H1 (cell line): Measurements from ENCODE around the gene GCH1. TPM values are rescaled to one million over a fixed set of nuclear protein-coding genes. Genes with fewer than 3 reads are reported as not detected.

Experiments used
- CTCF ChIA-PET: fragments of 300-600 bp; sonication (Branson Sonifier 250); formaldehyde crosslinking; loops from one replicate; lab custom pipeline; 2021; ENCODE audit not compliant: partially characterized antibody; lab: Charles Lee
- POLR2A ChIA-PET: fragments of 300-600 bp; sonication (Branson Sonifier 250); formaldehyde crosslinking; loops from one replicate; lab custom pipeline; 2021; ENCODE audit warnings: inconsistent platforms; ENCODE audit not compliant: partially characterized antibody; lab: Charles Lee
- DNase-seq, 2 experiments: peaks; one replicate each; pipeline versions ENCODE4 v3.0.0 to v3.0.0-alpha.2; 2010 to 2022; ENCODE audit warnings: low spot score in 2 of 2, low read depth in 1 of 2, mixed read lengths in 1 of 2
- FAIRE-seq: peaks from 2 replicates; lab custom pipeline; 2011; peaks lifted over from hg19 to GRCh38; lab: Jason Lieb, UNC
- H2AFZ ChIP-seq: 2 replicates; pipeline ENCODE4 v1.8.1; 2012; ENCODE audit warnings: low read length, inconsistent platforms
- H2AK5ac ChIP-seq: 2 replicates; pipeline ENCODE4 v1.6.1; 2013; ENCODE audit warnings: low read depth, low read length
- H2BK120ac ChIP-seq: replicated peaks from 2 replicates; pipeline ENCODE3; 2013; ENCODE audit warnings: low read depth, low read length, inconsistent platforms
- H2BK12ac ChIP-seq: 2 replicates; pipeline ENCODE4 v1.6.1; 2013; ENCODE audit warnings: low read depth, low read length
- H2BK15ac ChIP-seq: 2 replicates; pipeline ENCODE4 v1.6.1; 2013; ENCODE audit warnings: low read length
- H2BK20ac ChIP-seq: 2 replicates; pipeline ENCODE4 v1.6.1; 2013; ENCODE audit warnings: low read length
- H2BK5ac ChIP-seq: 2 replicates; pipeline ENCODE4 v1.6.1; 2013; ENCODE audit warnings: low read depth, low read length
- H3K14ac ChIP-seq: 2 replicates; pipeline ENCODE4 v1.6.1; 2013; ENCODE audit warnings: inconsistent platforms; ENCODE audit not compliant: insufficient read length
- H3K18ac ChIP-seq: 2 replicates; pipeline ENCODE4 v1.6.1; 2013; ENCODE audit warnings: low read length; ENCODE audit errors: extremely low read depth
- H3K23ac ChIP-seq: 2 replicates; pipeline ENCODE4 v1.6.1; 2013; ENCODE audit warnings: inconsistent platforms; ENCODE audit not compliant: insufficient read length
- H3K23me2 ChIP-seq: 2 replicates; pipeline ENCODE4 v1.6.1; 2013; ENCODE audit warnings: low read depth, low read length
- H3K27ac ChIP-seq: 2 replicates; pipeline ENCODE4 v1.6.1; 2011; ENCODE audit warnings: low read depth, low read length, inconsistent platforms
- H3K27me3 ChIP-seq, 4 experiments: replicated peaks in 1 of 4; 1 replicate in 1 of 4; 2 replicates in 3 of 4; pipeline versions ENCODE4 v1.6.1 to v1.8.1; 2011 to 2013; ENCODE audit warnings: low read length in 3 of 4, mild to moderate bottlenecking in 3 of 4, inconsistent platforms in 2 of 4, mixed read lengths in 2 of 4, moderate library complexity in 1 of 4; ENCODE audit not compliant: control insufficient read depth in 3 of 4, insufficient read depth in 3 of 4; ENCODE audit errors: extremely low read depth in 1 of 4
- H3K36me3 ChIP-seq, 4 experiments: 2 replicates each; pipeline versions ENCODE4 v1.6.1 to v1.8.1; 2011 to 2013; ENCODE audit warnings: mild to moderate bottlenecking in 4 of 4, low read length in 3 of 4, moderate library complexity in 2 of 4, control low read depth in 1 of 4, inconsistent platforms in 1 of 4; ENCODE audit not compliant: insufficient read depth in 4 of 4, control insufficient read depth in 2 of 4
- H3K4ac ChIP-seq: replicated peaks from 2 replicates; pipeline ENCODE3; 2013; ENCODE audit warnings: low read length, low read depth, mixed read lengths, inconsistent platforms; ENCODE audit not compliant: insufficient read length
- H3K4me1 ChIP-seq, 4 experiments: replicated peaks in 1 of 4; 1 replicate in 1 of 4; 2 replicates in 3 of 4; pipeline versions ENCODE4 v1.6.1 to v1.8.1; 2011 to 2013; ENCODE audit warnings: low read length in 3 of 4, inconsistent platforms in 2 of 4, mixed read lengths in 1 of 4; ENCODE audit not compliant: insufficient read depth in 4 of 4, control insufficient read depth in 3 of 4
- H3K4me2 ChIP-seq, 2 experiments: 2 replicates each; pipeline versions ENCODE4 v1.6.1 to v1.8.1; 2011 to 2013; ENCODE audit warnings: low read depth in 2 of 2, low read length in 2 of 2, control low read depth in 1 of 2, inconsistent platforms in 1 of 2, mild to moderate bottlenecking in 1 of 2; ENCODE audit not compliant: insufficient read depth in 1 of 2
- H3K4me3 ChIP-seq, 4 experiments: fragments of 200-600, 300-600 bp in 1 of 4; sonication (generic), shearing (Covaris generic), sonication (Bioruptor Twin) in 1 of 4; 2 replicates each; pipeline versions ENCODE4 v1.5.1 to v1.8.1; 2011 to 2016; ENCODE audit warnings: low read length in 4 of 4, low read depth in 3 of 4, control low read depth in 2 of 4, inconsistent platforms in 2 of 4, mild to moderate bottlenecking in 2 of 4, mixed read lengths in 1 of 4, moderate library complexity in 1 of 4; ENCODE audit not compliant: insufficient read depth in 2 of 4; ENCODE audit errors: extremely low read depth in 1 of 4
- H3K56ac ChIP-seq: replicated peaks from 2 replicates; pipeline ENCODE3; 2013; ENCODE audit warnings: low read depth, mild to moderate bottlenecking, mixed read lengths, low read length, inconsistent platforms; ENCODE audit not compliant: insufficient read length
- H3K79me1 ChIP-seq: 2 replicates; pipeline ENCODE4 v1.6.1; 2013; ENCODE audit warnings: low read depth, low read length, control low read depth
- H3K79me2 ChIP-seq, 2 experiments: 2 replicates each; pipeline versions ENCODE4 v1.6.1 to v1.8.1; 2012 to 2013; ENCODE audit warnings: low read length in 2 of 2, mild to moderate bottlenecking in 2 of 2, inconsistent platforms in 1 of 2; ENCODE audit not compliant: insufficient read depth in 2 of 2, control insufficient read depth in 1 of 2
- H3K9ac ChIP-seq, 4 experiments: replicated peaks in 1 of 4; 1 replicate in 1 of 4; 2 replicates in 3 of 4; pipeline versions ENCODE4 v1.6.1 to v1.8.1; 2011 to 2013; ENCODE audit warnings: low read depth in 3 of 4, low read length in 3 of 4, control low read depth in 2 of 4, mild to moderate bottlenecking in 2 of 4, moderate library complexity in 2 of 4, inconsistent platforms in 1 of 4; ENCODE audit errors: extremely low read depth in 1 of 4
- H3K9me3 ChIP-seq, 2 experiments: 2 replicates each; pipeline versions ENCODE4 v1.6.1 to v1.8.1; 2012 to 2013; ENCODE audit warnings: mild to moderate bottlenecking in 2 of 2, moderate library complexity in 2 of 2, control low read depth in 1 of 2, inconsistent platforms in 1 of 2, low read depth in 1 of 2, low read length in 1 of 2, mixed read lengths in 1 of 2; ENCODE audit not compliant: insufficient read depth in 2 of 2
- H4K20me1 ChIP-seq, 2 experiments: replicated peaks in 1 of 2; 2 replicates each; pipeline versions ENCODE3 to v1.8.1; 2011 to 2013; ENCODE audit warnings: inconsistent platforms in 2 of 2, low read length in 2 of 2, mild to moderate bottlenecking in 1 of 2; ENCODE audit not compliant: insufficient read depth in 2 of 2, control insufficient read depth in 1 of 2
- H4K5ac ChIP-seq: 2 replicates; pipeline ENCODE4 v1.6.1; 2013; ENCODE audit warnings: low read length, low read depth, mixed read lengths, inconsistent platforms; ENCODE audit not compliant: insufficient read length
- H4K8ac ChIP-seq: 2 replicates; pipeline ENCODE4 v1.8.0; 2013; ENCODE audit warnings: mild to moderate bottlenecking, moderate library complexity, low read length, inconsistent platforms; ENCODE audit not compliant: insufficient read depth; ENCODE audit errors: extremely low read depth
- H4K91ac ChIP-seq: replicated peaks from 2 replicates; pipeline ENCODE3; 2013; ENCODE audit warnings: low read length, mixed read lengths, inconsistent platforms; ENCODE audit not compliant: insufficient read length
- CBX5 ChIP-seq: fragments of 300-800, 300-1000 bp; sonication (generic); IDR thresholded peaks from 2 replicates; pipeline ENCODE4 v1.7.1; 2016; ENCODE audit warnings: antibody characterized with exemption, low read length, low read depth
- CEBPB ChIP-seq: IDR thresholded peaks from 2 replicates; pipeline ENCODE4 v1.6.1; 2012; ENCODE audit warnings: low read depth, low read length
- CTBP2 ChIP-seq: IDR thresholded peaks from 2 replicates; pipeline ENCODE4 v1.7.0; 2011; ENCODE audit warnings: borderline replicate concordance, mild to moderate bottlenecking, moderate library complexity, mixed read lengths, low read length; ENCODE audit not compliant: insufficient read depth, insufficient read length
- EZH2 ChIP-seq: fragments of 200-600 bp; sonication (generic); IDR thresholded peaks from 2 replicates; pipeline ENCODE4 v1.7.1; 2012; ENCODE audit warnings: low read depth, mild to moderate bottlenecking, moderate library complexity, low read length, inconsistent platforms; ENCODE audit not compliant: severe bottlenecking
- FOSL1 ChIP-seq: IDR thresholded peaks from 2 replicates; pipeline ENCODE4 v1.6.1; 2011; ENCODE audit warnings: mild to moderate bottlenecking, low read depth, low read length, moderate library complexity; ENCODE audit not compliant: insufficient read depth
- GTF2F1 ChIP-seq: IDR thresholded peaks from 2 replicates; pipeline ENCODE4 v1.6.1; 2012; ENCODE audit warnings: low read depth, low read length, improper control_type of control experiment, borderline replicate concordance
- JUND ChIP-seq: IDR thresholded peaks from 2 replicates; pipeline ENCODE4 v1.6.1; 2011; ENCODE audit warnings: mild to moderate bottlenecking, improper control_type of control experiment, low read length
- RAD21 ChIP-seq, 2 experiments: IDR thresholded peaks in 1 of 2; conservative IDR thresholded peaks in 1 of 2; 2 replicates each; pipeline ENCODE4 v1.6.1; 2011; ENCODE audit warnings: low read depth in 2 of 2, low read length in 2 of 2, improper control_type of control experiment in 1 of 2, inconsistent platforms in 1 of 2, mild to moderate bottlenecking in 1 of 2, moderate library complexity in 1 of 2
- SP4 ChIP-seq: IDR thresholded peaks from 2 replicates; pipeline ENCODE4 v1.6.1; 2012; ENCODE audit warnings: low read length, inconsistent platforms
- SUZ12 ChIP-seq: fragments of 200-600 bp; sonication (generic); IDR thresholded peaks from 2 replicates; pipeline ENCODE4 v1.6.1; 2012; ENCODE audit warnings: mild to moderate bottlenecking, inconsistent platforms, low read length, moderate library complexity, mixed read lengths
- TBP ChIP-seq: IDR thresholded peaks from 2 replicates; pipeline ENCODE4 v1.6.1; 2011; ENCODE audit warnings: low read depth, low read length, improper control_type of control experiment
- TCF12 ChIP-seq: IDR thresholded peaks from 2 replicates; pipeline ENCODE4 v1.6.1; 2011; ENCODE audit warnings: low read depth, mild to moderate bottlenecking, low read length
- ZNF274 ChIP-seq: IDR thresholded peaks from 2 replicates; pipeline ENCODE4 v1.7.0; 2012; ENCODE audit warnings: low read length, borderline replicate concordance; ENCODE audit errors: extremely low read depth
- WGBS, 2 experiments: shearing (Covaris generic) in 1 of 2; methylation state at CpG; one replicate each; pipeline versions ENCODE4 v1.1.6 to v1.1.7; 2013 to 2015; ENCODE audit warnings: low lambda C conversion rate in 2 of 2, mixed read lengths in 2 of 2, inconsistent platforms in 1 of 2, low coverage in 1 of 2, missing lambda C conversion rate in 1 of 2; ENCODE audit not compliant: insufficient replicate concordance in 2 of 2, insufficient coverage in 1 of 2, insufficient read length in 1 of 2; ENCODE audit errors: extremely low coverage in 1 of 2, missing lambda C conversion rate in 1 of 2; 5-methylcytosine and 5-hydroxymethylcytosine counted together
- polyA plus RNA-seq, 7 experiments: library from polyadenylated mRNA; depleted of rRNA in 3 of 7; stranded (reverse) in 5 of 7; unstranded in 2 of 7; fragments of >200 nt in 5 of 7; fragments of 200-250 nt in 2 of 7; gene quantifications; 1 replicate in 5 of 7; 2 replicates in 1 of 7; 4 replicates in 1 of 7; pipeline versions ENCODE4 v1.2.1 to v1.2.3, GENCODE V29; 2011 to 2013; ENCODE audit warnings: missing spikeins in 2 of 7, mixed read lengths in 2 of 7
- total RNA-seq: library from RNA; stranded (reverse); fragmentation: NEBNext Ultra II Directional; extraction: Animal tissue kit (Norgen Biotek cat#: 25700); gene quantifications from 2 replicates; pipeline ENCODE4 v1.2.1, GENCODE V29; 2021
- TF ChIP-seq, protein P1 (sequence below): IDR thresholded peaks from 2 replicates; pipeline ENCODE4 v1.6.1; 2012; ENCODE audit warnings: inconsistent platforms

GCH1 gene
- total and polyA plus RNA-seq, 2 of the 8 experiments (the other 6 are each of a cell fraction or from before 2014, with no cell fraction given) = 7.3 to 7.9 TPM

GRCh38 chr14:54794796-54795195 lies 107.8 kb downstream of the GCH1 start:
- H3K79me2 ChIP-seq = no peaks in the 10 kb centered on the region
- 88% methylated on average over 3 of the region's 3 CpGs; no CpG with 5 or more reads in 1 of the 2 experiments for WGBS, 2 experiments
- no peak overlapping the region for H3K27ac ChIP-seq
- no peaks in the 10 kb centered on the region; the same call in 1 of the 2 replicates for H3K23me2 ChIP-seq
- H2AK5ac ChIP-seq = no peak overlapping the region
- no peak overlapping the region for H4K91ac ChIP-seq
- no peak overlapping the region for H2BK5ac ChIP-seq
- no peak overlapping the region for H3K23ac ChIP-seq
- CTCF ChIA-PET = interaction anchor here (0.9 to 9.2 kb wide), 7 partner anchors 11 to 306 kb away, joined by 3 to 75 read pairs (median 5); partner anchors contain the start of gene GMFB
- H3K79me1 ChIP-seq = no peaks in the 10 kb centered on the region
- H2AFZ ChIP-seq = no peak overlapping the region
- no peaks in the 10 kb centered on the region for H4K20me1 ChIP-seq
- no peak overlapping the region for H2BK20ac ChIP-seq
- H3K4me3 ChIP-seq = no peak overlapping the region
- DNase-seq = no peak
- no peak overlapping the region for H2BK15ac ChIP-seq
- H3K4ac ChIP-seq = no peak overlapping the region
- H3K18ac ChIP-seq = no peak overlapping the region
- H3K9ac ChIP-seq = no peak overlapping the region
- POLR2A ChIA-PET = interaction anchor here (1.1 to 1.6 kb wide), 2 partner anchors 21 to 226 kb away, joined by 3 to 5 read pairs; no protein-coding TSS in a partner anchor
- no peaks in the 10 kb centered on the region for H3K9me3 ChIP-seq
- no peak overlapping the region for H4K8ac ChIP-seq
- no peaks in the 10 kb centered on the region; a peak in 1 of 7 replicates for H3K27me3 ChIP-seq
- FAIRE-seq = no peak
- no peaks in the 10 kb centered on the region for H3K4me1 ChIP-seq
- H3K4me2 ChIP-seq = no peak overlapping the region
- no peak overlapping the region for H4K5ac ChIP-seq
- H3K14ac ChIP-seq = no peak overlapping the region
- H2BK120ac ChIP-seq = no peak overlapping the region
- no peak overlapping the region for H3K56ac ChIP-seq
- no peaks in the 10 kb centered on the region for H3K36me3 ChIP-seq
- no peak overlapping the region for H2BK12ac ChIP-seq
- TF ChIP-seq ZNF274 = no peak
- no peak for TF ChIP-seq CTBP2
- TF ChIP-seq SUZ12 = no peak
- no peak for TF ChIP-seq GTF2F1
- TF ChIP-seq CEBPB = no peak
- TF ChIP-seq EZH2 = no peak
- TF ChIP-seq SP4 = no peak
- TF ChIP-seq TBP = no peak
- TF ChIP-seq JUND = no peak
- TF ChIP-seq FOSL1 = no peak
- TF ChIP-seq, protein P1, sequence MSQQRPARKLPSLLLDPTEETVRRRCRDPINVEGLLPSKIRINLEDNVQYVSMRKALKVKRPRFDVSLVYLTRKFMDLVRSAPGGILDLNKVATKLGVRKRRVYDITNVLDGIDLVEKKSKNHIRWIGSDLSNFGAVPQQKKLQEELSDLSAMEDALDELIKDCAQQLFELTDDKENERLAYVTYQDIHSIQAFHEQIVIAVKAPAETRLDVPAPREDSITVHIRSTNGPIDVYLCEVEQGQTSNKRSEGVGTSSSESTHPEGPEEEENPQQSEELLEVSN = no peak
- no peak for TF ChIP-seq CBX5
- TF ChIP-seq TCF12 = no peak
- no peak for TF ChIP-seq RAD21 (IDR thresholded peaks at IDR 0.05 in 1 of 2, conservative IDR thresholded peaks at IDR 0.05 in 1 of 2; ENCODE audit: low read depth in 2 of 2, low read length in 2 of 2)
